H9 (cell line): ENCODE measurements around the gene XAF1. TPM values are rescaled to one million over a fixed set of nuclear protein-coding genes. Genes with fewer than 3 reads are reported as not detected.

Source experiments
- DNase-seq: peaks from one replicate; pipeline ENCODE4 v3.0.0-alpha.2; 2017
- H2AFZ ChIP-seq: one replicate; pipeline ENCODE4 v1.6.1; 2013; ENCODE audit warnings: mild to moderate bottlenecking, low read length, control low read depth, moderate library complexity
- H2AK5ac ChIP-seq: 2 replicates; pipeline ENCODE4 v1.6.1; 2013; ENCODE audit warnings: low read length, control low read depth, mixed read lengths; ENCODE audit not compliant: insufficient read length
- H2BK120ac ChIP-seq: one replicate; pipeline ENCODE4 v1.6.1; 2013; ENCODE audit warnings: low read depth, mild to moderate bottlenecking, low read length, control low read depth, inconsistent platforms; ENCODE audit not compliant: poor library complexity, severe bottlenecking
- H2BK12ac ChIP-seq: 2 replicates; pipeline ENCODE4 v1.6.1; 2013; ENCODE audit warnings: low read length, control low read depth, mixed read lengths, low read depth; ENCODE audit not compliant: insufficient read length
- H2BK15ac ChIP-seq: 2 replicates; pipeline ENCODE4 v1.6.1; 2013; ENCODE audit warnings: low read depth, low read length, control low read depth
- H2BK20ac ChIP-seq: one replicate; pipeline ENCODE4 v1.6.1; 2013; ENCODE audit warnings: low read depth, mild to moderate bottlenecking, low read length, control low read depth, inconsistent platforms; ENCODE audit not compliant: poor library complexity, severe bottlenecking
- H2BK5ac ChIP-seq: 2 replicates; pipeline ENCODE4 v1.6.1; 2013; ENCODE audit warnings: low read length, control low read depth, mixed read lengths; ENCODE audit not compliant: insufficient read length
- H3K14ac ChIP-seq: 2 replicates; pipeline ENCODE4 v1.6.1; 2013; ENCODE audit warnings: low read length, control low read depth; ENCODE audit not compliant: insufficient read depth
- H3K18ac ChIP-seq: 2 replicates; pipeline ENCODE4 v1.6.1; 2013; ENCODE audit warnings: low read depth, mild to moderate bottlenecking, mixed read lengths, low read length, control low read depth; ENCODE audit not compliant: insufficient read length
- H3K23ac ChIP-seq: 2 replicates; pipeline ENCODE4 v1.6.1; 2013; ENCODE audit warnings: low read length, control low read depth, mixed read lengths, low read depth; ENCODE audit not compliant: insufficient read length
- H3K23me2 ChIP-seq: 2 replicates; pipeline ENCODE4 v1.6.1; 2013; ENCODE audit warnings: low read depth, mild to moderate bottlenecking, mixed read lengths, low read length, control low read depth; ENCODE audit not compliant: insufficient read length, poor library complexity, severe bottlenecking
- H3K27ac ChIP-seq: 2 replicates; pipeline ENCODE4 v1.5.1; 2013; ENCODE audit warnings: low read length, control low read depth, mixed read lengths, low read depth; ENCODE audit not compliant: insufficient read length
- H3K27me3 ChIP-seq: 2 replicates; pipeline ENCODE4 v1.6.1; 2013; ENCODE audit warnings: low read length, control low read depth, inconsistent platforms; ENCODE audit not compliant: insufficient read depth
- H3K4ac ChIP-seq: 2 replicates; pipeline ENCODE4 v1.6.1; 2013; ENCODE audit warnings: low read depth, mild to moderate bottlenecking, control low read depth, inconsistent platforms, low read length, moderate library complexity
- H3K4me1 ChIP-seq: 2 replicates; pipeline ENCODE4 v1.6.1; 2013; ENCODE audit warnings: low read length, control low read depth, inconsistent platforms; ENCODE audit not compliant: insufficient read depth
- H3K4me2 ChIP-seq: 2 replicates; pipeline ENCODE4 v1.6.1; 2013; ENCODE audit warnings: low read length, control low read depth, mixed read lengths; ENCODE audit not compliant: insufficient read length, insufficient read depth
- H3K56ac ChIP-seq: 2 replicates; pipeline ENCODE4 v1.6.1; 2013; ENCODE audit warnings: low read depth, mild to moderate bottlenecking, mixed read lengths, low read length, control low read depth; ENCODE audit not compliant: insufficient read length
- H3K79me1 ChIP-seq: 2 replicates; pipeline ENCODE4 v1.6.1; 2013; ENCODE audit warnings: low read depth, mild to moderate bottlenecking, moderate library complexity, low read length, control low read depth, inconsistent platforms; ENCODE audit not compliant: insufficient read depth, poor library complexity, severe bottlenecking
- H3K79me2 ChIP-seq: 2 replicates; pipeline ENCODE4 v1.6.1; 2013; ENCODE audit warnings: low read length, control low read depth, inconsistent platforms; ENCODE audit not compliant: insufficient read depth
- H3K9ac ChIP-seq: 2 replicates; pipeline ENCODE4 v1.6.1; 2013; ENCODE audit warnings: low read length, control low read depth, mixed read lengths; ENCODE audit not compliant: insufficient read length; ENCODE audit errors: extremely low read depth
- H3K9me3 ChIP-seq: one replicate; pipeline ENCODE4 v1.6.1; 2013; ENCODE audit warnings: low read depth, low read length, inconsistent platforms; ENCODE audit not compliant: control insufficient read depth
- H3T11ph ChIP-seq: one replicate; pipeline ENCODE4 v1.6.1; 2013; ENCODE audit warnings: mild to moderate bottlenecking, low read length, control low read depth, inconsistent platforms
- H4K20me1 ChIP-seq: one replicate; pipeline ENCODE4 v1.6.1; 2013; ENCODE audit not compliant: control insufficient read depth, insufficient read length, insufficient read depth
- H4K5ac ChIP-seq: 2 replicates; pipeline ENCODE4 v1.6.1; 2013; ENCODE audit warnings: low read depth, mild to moderate bottlenecking, mixed read lengths, low read length, control low read depth; ENCODE audit not compliant: insufficient read length
- H4K8ac ChIP-seq: replicated peaks from 2 replicates; pipeline ENCODE4 v1.6.1; 2013; ENCODE audit warnings: low read length, control low read depth, mixed read lengths, low read depth; ENCODE audit not compliant: insufficient read length
- H4K91ac ChIP-seq: 2 replicates; pipeline ENCODE4 v1.6.1; 2013; ENCODE audit warnings: low read depth, mild to moderate bottlenecking, moderate library complexity, mixed read lengths, low read length, control low read depth; ENCODE audit not compliant: insufficient read length
- H3K27ac Mint-ChIP-seq, 3 experiments: 2 replicates in 2 of 3; 3 replicates in 1 of 3; pipeline ENCODE4 v1.8.0; 2020 to 2021; ENCODE audit warnings: mixed read lengths in 3 of 3, mild to moderate bottlenecking in 1 of 3, moderate library complexity in 1 of 3
- H3K27me3 Mint-ChIP-seq: 2 replicates; pipeline ENCODE4 v1.8.0; 2021; ENCODE audit warnings: low read depth, mild to moderate bottlenecking, moderate library complexity, mixed read lengths
- H3K36me3 Mint-ChIP-seq, 3 experiments: 2 replicates in 2 of 3; 3 replicates in 1 of 3; pipeline ENCODE4 v1.8.0; 2020 to 2021; ENCODE audit warnings: low read depth in 3 of 3, mixed read lengths in 3 of 3; ENCODE audit not compliant: insufficient read depth in 1 of 3
- H3K4me1 Mint-ChIP-seq, 2 experiments: 2 replicates each; pipeline ENCODE4 v1.8.0; 2020; ENCODE audit warnings: mixed read lengths in 2 of 2
- H3K4me3 Mint-ChIP-seq, 2 experiments: 2 replicates in 1 of 2; 3 replicates in 1 of 2; pipeline ENCODE4 v1.8.0; 2020 to 2021; ENCODE audit warnings: mild to moderate bottlenecking in 2 of 2, mixed read lengths in 2 of 2, moderate library complexity in 1 of 2
- H3K9me3 Mint-ChIP-seq, 2 experiments: 2 replicates in 1 of 2; 3 replicates in 1 of 2; pipeline ENCODE4 v1.8.0; 2020; ENCODE audit warnings: mild to moderate bottlenecking in 2 of 2, mixed read lengths in 2 of 2, moderate library complexity in 1 of 2
- CTCF ChIP-seq: fragments of 200-600 bp; sonication (generic); conservative IDR thresholded peaks from 3 replicates; pipeline ENCODE4 v1.8.0; 2021; ENCODE audit warnings: antibody characterized with exemption, mild to moderate bottlenecking
- WGBS: extraction: QIAGEN DNeasy Blood & Tissue Kit; methylation state at CpG from one replicate; pipeline ENCODE4 v1.1.7; 2013; ENCODE audit warnings: missing lambda C conversion rate, low lambda C conversion rate, mixed read lengths; ENCODE audit not compliant: insufficient read length; ENCODE audit errors: extremely low coverage; 5-methylcytosine and 5-hydroxymethylcytosine counted together
- total RNA-seq: library from RNA; stranded (reverse); gene quantifications from 2 replicates; pipeline ENCODE4 v1.2.1, GENCODE V29; 2021

The XAF1 gene
- total RNA-seq, 1 experiment from 2014 or later = not detected

DNA sequence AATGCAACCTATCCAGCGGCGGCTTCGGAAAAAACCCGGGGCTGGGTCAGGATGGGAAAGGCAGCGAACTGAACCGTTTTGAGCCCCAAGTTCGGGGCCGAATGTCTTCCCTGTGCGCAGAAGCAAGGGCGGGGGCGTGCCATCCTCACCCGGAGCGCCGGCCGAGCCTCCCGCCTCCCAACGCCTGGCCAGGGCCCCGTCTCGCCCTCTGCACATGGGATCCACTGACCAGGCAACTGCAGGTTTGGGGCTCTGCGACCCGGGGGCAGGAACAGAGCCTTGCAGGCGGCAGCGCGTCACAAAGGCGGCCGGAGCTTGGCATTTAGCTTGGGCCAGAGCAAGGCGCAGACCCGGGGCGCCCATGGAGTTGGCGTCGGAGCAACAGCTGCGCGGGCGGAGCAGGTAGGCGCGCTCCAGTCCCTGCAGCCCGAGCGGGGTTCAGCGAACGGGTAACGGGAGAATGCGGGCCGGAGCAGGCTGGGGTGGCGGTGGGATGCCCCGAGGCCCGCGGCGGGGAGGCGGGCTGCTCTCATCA, 20.1 kb downstream of the XAF1 start, which contains the start of gene FBXO39:
TSS of gene FBXO39 (plus strand) at position 345 of the 535 bp plus-strand sequence. CDS start 3,654 bp downstream, outside the sequence.
- no peak within 1 kb of the TSS for H3K18ac ChIP-seq
- peaks cover 5% of the 10 kb centered on the region; the same call in 1 of the 2 replicates for H3K27me3 ChIP-seq
- no peaks in the 10 kb centered on the region for H4K20me1 ChIP-seq
- H4K5ac ChIP-seq = no peak within 1 kb of the TSS
- H4K91ac ChIP-seq = no peak within 1 kb of the TSS
- no peak within 1 kb of the TSS for H2BK12ac ChIP-seq
- no peak within 1 kb of the TSS for H2BK120ac ChIP-seq
- no CpG with 5 or more reads among the region's 49 CpGs for WGBS
- no peak within 1 kb of the TSS for H2AFZ ChIP-seq
- Mint-ChIP-seq H3K4me3 (peak within 1 kb of the TSS; percentile 62 to 79), H3K27ac (no peak within 1 kb of the TSS), H3K4me1 (0 out of 4 replicates have a peak, but pooled peaks cover 0 to 2% of the 10 kb centered on the region in 2 experiments), H3K9me3 (peaks cover 5 to 16% of the 10 kb centered on the region in 2 experiments; a peak in 4 of 5 replicates), H3K36me3 (no peaks in the 10 kb centered on the region; a peak in 1 of 7 replicates), H3K27me3 (peaks cover 76% of the 10 kb centered on the region)
- no peaks in the 10 kb centered on the region for H3K79me1 ChIP-seq
- no peak within 1 kb of the TSS for H2BK20ac ChIP-seq
- no peak within 1 kb of the TSS for H3K27ac ChIP-seq
- H2AK5ac ChIP-seq = no peak within 1 kb of the TSS
- no peak within 1 kb of the TSS for H3K56ac ChIP-seq
- no peaks in the 10 kb centered on the region for H3K9me3 ChIP-seq
- no peak for TF ChIP-seq CTCF
- H3T11ph ChIP-seq = no peak within 1 kb of the TSS
- no peaks in the 10 kb centered on the region for H3K79me2 ChIP-seq
- no peak within 1 kb of the TSS for H2BK5ac ChIP-seq
- no peak within 1 kb of the TSS for H2BK15ac ChIP-seq
- H3K4ac ChIP-seq = no peak within 1 kb of the TSS
- no peaks in the 10 kb centered on the region for H3K4me1 ChIP-seq
- peak within 1 kb of the TSS; percentile 50 for H3K4me2 ChIP-seq
- no peak within 1 kb of the TSS for H4K8ac ChIP-seq
- no peak within 1 kb of the TSS for H3K23ac ChIP-seq
- peak within 1 kb of the TSS; percentile 68; the same call in 1 of the 2 replicates for H3K14ac ChIP-seq
- H3K9ac ChIP-seq = no peak within 1 kb of the TSS
- peak; percentile 70 for DNase-seq
- H3K23me2 ChIP-seq = peaks cover 6% of the 10 kb centered on the region
